ENCODE data around the gene SPECC1.

The SPECC1 gene

GRCh38 chr17:20174588-20175265 lies 165.6 kb downstream of the SPECC1 start:
- no peak overlapping the region for H3K27ac ChIP-seq
- TF ChIP-seq, protein P1, sequence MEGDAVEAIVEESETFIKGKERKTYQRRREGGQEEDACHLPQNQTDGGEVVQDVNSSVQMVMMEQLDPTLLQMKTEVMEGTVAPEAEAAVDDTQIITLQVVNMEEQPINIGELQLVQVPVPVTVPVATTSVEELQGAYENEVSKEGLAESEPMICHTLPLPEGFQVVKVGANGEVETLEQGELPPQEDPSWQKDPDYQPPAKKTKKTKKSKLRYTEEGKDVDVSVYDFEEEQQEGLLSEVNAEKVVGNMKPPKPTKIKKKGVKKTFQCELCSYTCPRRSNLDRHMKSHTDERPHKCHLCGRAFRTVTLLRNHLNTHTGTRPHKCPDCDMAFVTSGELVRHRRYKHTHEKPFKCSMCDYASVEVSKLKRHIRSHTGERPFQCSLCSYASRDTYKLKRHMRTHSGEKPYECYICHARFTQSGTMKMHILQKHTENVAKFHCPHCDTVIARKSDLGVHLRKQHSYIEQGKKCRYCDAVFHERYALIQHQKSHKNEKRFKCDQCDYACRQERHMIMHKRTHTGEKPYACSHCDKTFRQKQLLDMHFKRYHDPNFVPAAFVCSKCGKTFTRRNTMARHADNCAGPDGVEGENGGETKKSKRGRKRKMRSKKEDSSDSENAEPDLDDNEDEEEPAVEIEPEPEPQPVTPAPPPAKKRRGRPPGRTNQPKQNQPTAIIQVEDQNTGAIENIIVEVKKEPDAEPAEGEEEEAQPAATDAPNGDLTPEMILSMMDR (IDR thresholded peaks at IDR 0.05) = no peak
- H3K27me3 ChIP-seq = no peaks in the 10 kb centered on the region
- no peak overlapping the region for H3K4me3 ChIP-seq (ENCODE audit: low read depth in 1 of 2, low read length in 1 of 2)
- H3K4me1 ChIP-seq (ENCODE audit: control insufficient read depth in 1 of 2, insufficient read depth in 1 of 2, low read depth in 1 of 2, low read length in 1 of 2) = no peaks in the 10 kb centered on the region
- H3K36me3 ChIP-seq = no peaks in the 10 kb centered on the region
- no peaks in the 10 kb centered on the region for H3K9me3 ChIP-seq

DNA sequence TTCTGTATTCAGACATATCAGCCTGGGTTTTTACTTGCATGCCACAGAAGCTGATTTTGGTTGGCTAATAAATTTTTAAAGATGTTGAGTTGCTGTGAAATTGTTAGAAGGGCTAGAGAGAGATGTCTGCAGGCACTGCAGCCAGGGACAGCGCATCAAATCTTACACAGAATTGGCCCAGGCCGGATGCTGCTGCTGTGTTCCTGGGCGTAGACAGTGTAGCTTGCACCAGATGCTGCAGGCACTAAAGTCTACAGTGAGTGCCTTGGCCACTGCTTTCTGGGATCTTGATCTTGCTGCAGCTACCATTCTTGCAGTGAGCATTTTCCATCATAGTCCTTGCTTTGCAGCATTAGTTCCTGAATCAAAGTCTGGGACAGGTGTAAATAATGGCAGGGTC lies 169.9 kb downstream of the SPECC1 start:
- no peak overlapping the region for H3K27ac ChIP-seq
- no peaks in the 10 kb centered on the region for H3K27me3 ChIP-seq
- H3K4me1 ChIP-seq (ENCODE audit: control insufficient read depth in 1 of 2, insufficient read depth in 1 of 2, low read depth in 1 of 2, low read length in 1 of 2) = no peaks in the 10 kb centered on the region
- no peaks in the 10 kb centered on the region for H3K9me3 ChIP-seq
- H3K4me3 ChIP-seq (ENCODE audit: low read depth in 1 of 2, low read length in 1 of 2) = no peak overlapping the region
- no peaks in the 10 kb centered on the region for H3K36me3 ChIP-seq
- TF ChIP-seq, protein P1 (IDR thresholded peaks at IDR 0.05) = no peak

DNA sequence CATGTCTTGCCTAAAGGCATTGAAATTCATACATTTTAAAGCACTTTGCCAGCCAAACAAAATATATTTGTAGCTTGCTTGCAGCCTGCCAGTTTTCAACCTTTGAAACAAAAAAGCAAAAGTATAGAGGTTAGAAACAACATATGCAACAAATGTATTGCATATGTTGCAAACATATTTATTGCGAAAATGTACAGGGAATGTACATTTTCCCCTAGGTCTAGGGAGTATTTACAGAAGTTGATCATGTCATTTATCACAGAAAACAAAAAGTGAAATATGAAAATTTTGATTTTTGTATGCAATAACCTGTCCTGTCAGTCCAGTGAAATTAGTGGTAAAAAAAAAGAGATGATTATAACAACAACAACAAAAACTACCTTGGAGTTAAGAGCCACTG lies 171.5 kb downstream of the SPECC1 start:
- no peak overlapping the region for H3K27ac ChIP-seq
- H3K36me3 ChIP-seq = no peaks in the 10 kb centered on the region

DNA sequence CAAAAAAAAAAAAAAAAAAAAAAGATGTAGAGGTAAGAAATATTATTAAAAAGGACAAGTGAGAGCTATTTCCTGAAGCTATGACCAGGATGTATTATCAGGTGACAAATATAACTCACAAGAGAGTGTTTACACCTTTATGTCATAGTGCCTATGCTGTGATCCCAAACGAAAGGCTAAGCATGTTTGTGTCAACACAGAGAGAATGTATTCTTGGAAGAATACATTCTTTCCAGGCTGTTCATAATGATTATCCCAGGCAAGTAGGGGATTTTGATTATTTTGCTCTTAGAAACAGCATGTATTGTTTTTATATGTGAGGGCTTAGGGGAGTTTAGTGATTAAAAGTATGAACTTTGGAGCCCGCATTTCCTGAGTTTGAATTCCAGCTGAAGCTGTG lies 175.0 kb downstream of the SPECC1 start:
- H3K4me3 ChIP-seq (ENCODE audit: low read depth in 1 of 2, low read length in 1 of 2) = no peak overlapping the region
- no peak overlapping the region for H3K27ac ChIP-seq
- no peaks in the 10 kb centered on the region for H3K27me3 ChIP-seq
- no peaks in the 10 kb centered on the region for H3K9me3 ChIP-seq
- TF ChIP-seq, protein P1 (IDR thresholded peaks at IDR 0.05) = no peak
- H3K36me3 ChIP-seq = no peaks in the 10 kb centered on the region
- no peaks in the 10 kb centered on the region for H3K4me1 ChIP-seq (ENCODE audit: control insufficient read depth in 1 of 2, insufficient read depth in 1 of 2, low read depth in 1 of 2, low read length in 1 of 2)

More for the DNA sequence above, 171.5 kb downstream of the SPECC1 start:
- H3K27me3 ChIP-seq = no peaks in the 10 kb centered on the region
- no peaks in the 10 kb centered on the region for H3K9me3 ChIP-seq
- no peak overlapping the region for H3K4me3 ChIP-seq (ENCODE audit: low read depth in 1 of 2, low read length in 1 of 2)
- TF ChIP-seq, protein P1 (IDR thresholded peaks at IDR 0.05) = no peak
- H3K4me1 ChIP-seq (ENCODE audit: control insufficient read depth in 1 of 2, insufficient read depth in 1 of 2, low read depth in 1 of 2, low read length in 1 of 2) = no peaks in the 10 kb centered on the region

DNA sequence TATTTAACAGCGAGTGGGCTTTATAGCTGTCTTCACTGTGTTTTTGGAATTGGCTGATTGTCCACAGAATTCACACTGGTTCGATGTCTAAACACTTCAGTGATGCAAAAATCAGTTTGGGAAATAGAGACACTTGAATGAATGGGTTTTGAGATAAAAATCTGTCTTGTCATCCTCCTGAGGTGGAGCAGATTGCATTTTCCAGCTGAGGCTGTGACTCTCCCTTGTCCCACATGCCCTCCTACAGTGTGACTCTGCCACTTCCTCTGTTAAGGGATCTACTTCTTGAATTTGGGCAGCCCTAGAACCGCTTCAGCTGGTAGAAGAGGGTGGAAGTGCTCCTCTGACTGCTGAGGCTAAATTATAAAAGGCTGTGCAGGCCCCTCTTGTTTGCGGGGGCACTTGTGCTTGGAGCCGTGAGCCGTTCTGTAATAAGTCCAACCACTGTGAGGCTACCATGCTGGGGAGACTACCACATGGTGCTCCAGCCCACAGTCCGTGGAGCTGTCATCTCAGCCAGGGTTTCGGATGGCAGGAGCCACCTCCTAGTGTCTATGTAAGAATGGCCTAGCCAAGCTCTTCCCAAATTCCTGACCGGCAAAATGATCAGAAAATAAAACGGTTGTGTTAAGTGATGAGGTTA lies 175.9 kb downstream of the SPECC1 start:
- H3K27ac ChIP-seq = no peak overlapping the region
- H3K36me3 ChIP-seq = no peaks in the 10 kb centered on the region
- TF ChIP-seq, protein P1 (IDR thresholded peaks at IDR 0.05) = no peak
- no peak overlapping the region for H3K4me3 ChIP-seq (ENCODE audit: low read depth in 1 of 2, low read length in 1 of 2)
- no peaks in the 10 kb centered on the region for H3K27me3 ChIP-seq
- no peaks in the 10 kb centered on the region for H3K9me3 ChIP-seq
- no peaks in the 10 kb centered on the region for H3K4me1 ChIP-seq (ENCODE audit: control insufficient read depth in 1 of 2, insufficient read depth in 1 of 2, low read depth in 1 of 2, low read length in 1 of 2)
